GM19043 (cell line): ENCODE measurements around the gene RAB6B.

Experiments used
- ATAC-seq: cut with Tn5 transposase; IDR thresholded peaks from one replicate; pipeline ENCODE4 v1.9.1; 2021; ENCODE audit warnings: low read depth; ENCODE audit not compliant: unreplicated experiment

Gene RAB6B

GRCh38 chr3:133931084-133931483, 35.4 kb upstream of the RAB6B start:
- no peak for ATAC-seq

GRCh38 chr3:133930341-133930933, 34.8 kb upstream of the RAB6B start:
- no peak for ATAC-seq

GRCh38 chr3:133928903-133929607, 33.4 kb upstream of the RAB6B start:
- no peak for ATAC-seq

- no peak for ATAC-seq
These were observed 32.6 kb upstream of the RAB6B start for GRCh38 chr3:133928136-133928893.

GRCh38 chr3:133927540-133928066, 31.9 kb upstream of the RAB6B start:
- peak; percentile 53 for ATAC-seq

GRCh38 chr3:133926736-133927539, 31.3 kb upstream of the RAB6B start:
- peak; percentile 18 for ATAC-seq

- ATAC-seq: no peak
These were observed 30.5 kb upstream of the RAB6B start for GRCh38 chr3:133925960-133926735.

- no peak for ATAC-seq
These were observed 28.4 kb upstream of the RAB6B start for GRCh38 chr3:133924041-133924440.

- no peak for ATAC-seq
These were observed 25.9 kb upstream of the RAB6B start for GRCh38 chr3:133921592-133921991.

GRCh38 chr3:133917144-133917543, 21.5 kb upstream of the RAB6B start:
- ATAC-seq: no peak

GRCh38 chr3:133915685-133916658, 20.3 kb upstream of the RAB6B start:
- ATAC-seq: no peak

GRCh38 chr3:133914839-133915600, 19.3 kb upstream of the RAB6B start:
- ATAC-seq: no peak

- no peak for ATAC-seq
These were observed 14.7 kb upstream of the RAB6B start for GRCh38 chr3:133910422-133910821.

- no peak for ATAC-seq
These were observed 9.7 kb upstream of the RAB6B start for GRCh38 chr3:133905376-133905775.

- no peak for ATAC-seq
These were observed 6.2 kb upstream of the RAB6B start for GRCh38 chr3:133901847-133902246.

GRCh38 chr3:133901083-133901482, 5.4 kb upstream of the RAB6B start:
- ATAC-seq: no peak

GRCh38 chr3:133899311-133899710, 3.6 kb upstream of the RAB6B start:
- no peak for ATAC-seq

GRCh38 chr3:133897547-133897946, 1.9 kb upstream of the RAB6B start:
- ATAC-seq: no peak
